Measurements from ENCODE around the gene HOXB1. TPM values are rescaled to one million over a fixed set of nuclear protein-coding genes. Genes with fewer than 3 reads are reported as not detected.

HOXB1 gene
- polyA plus RNA-seq, 1 donor (not counting 4 experiments of a cell fraction or from before 2014, with no cell fraction given), result not detected

DNA sequence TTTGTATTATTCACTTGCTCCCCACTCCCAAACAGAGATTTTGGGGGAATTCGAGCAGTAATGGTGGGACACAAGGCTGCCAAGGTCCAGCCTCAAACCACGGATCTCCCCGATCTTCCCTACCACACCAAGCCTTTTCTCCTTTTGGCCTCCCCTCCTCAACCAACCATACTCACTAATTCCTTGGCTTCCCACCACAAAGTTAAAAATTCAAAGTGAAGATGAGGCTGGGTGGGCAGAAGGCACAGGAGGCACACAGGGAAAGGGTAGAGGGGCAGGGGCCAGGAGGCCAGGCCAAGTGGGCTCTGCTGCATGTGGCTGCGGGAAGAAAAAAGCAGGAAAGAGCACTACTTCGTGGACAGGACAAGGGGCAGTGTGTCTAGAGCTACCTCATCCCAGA, 32.1 kb upstream of the HOXB1 start:
- Histone ChIP-seq H3K27ac (ENCODE audit: control insufficient read depth, insufficient read depth, low read length) (no peak overlapping the region), H3K9me1 (ENCODE audit: control insufficient read depth, extremely low read depth, insufficient read depth, low read length) (no peaks in the 10 kb centered on the region)
- dilution Hi-C loops (cut with MboI; ENCODE audit: extremely low pct_ligation_motif_present, low sequenced_read_pairs), result no loop called here

DNA sequence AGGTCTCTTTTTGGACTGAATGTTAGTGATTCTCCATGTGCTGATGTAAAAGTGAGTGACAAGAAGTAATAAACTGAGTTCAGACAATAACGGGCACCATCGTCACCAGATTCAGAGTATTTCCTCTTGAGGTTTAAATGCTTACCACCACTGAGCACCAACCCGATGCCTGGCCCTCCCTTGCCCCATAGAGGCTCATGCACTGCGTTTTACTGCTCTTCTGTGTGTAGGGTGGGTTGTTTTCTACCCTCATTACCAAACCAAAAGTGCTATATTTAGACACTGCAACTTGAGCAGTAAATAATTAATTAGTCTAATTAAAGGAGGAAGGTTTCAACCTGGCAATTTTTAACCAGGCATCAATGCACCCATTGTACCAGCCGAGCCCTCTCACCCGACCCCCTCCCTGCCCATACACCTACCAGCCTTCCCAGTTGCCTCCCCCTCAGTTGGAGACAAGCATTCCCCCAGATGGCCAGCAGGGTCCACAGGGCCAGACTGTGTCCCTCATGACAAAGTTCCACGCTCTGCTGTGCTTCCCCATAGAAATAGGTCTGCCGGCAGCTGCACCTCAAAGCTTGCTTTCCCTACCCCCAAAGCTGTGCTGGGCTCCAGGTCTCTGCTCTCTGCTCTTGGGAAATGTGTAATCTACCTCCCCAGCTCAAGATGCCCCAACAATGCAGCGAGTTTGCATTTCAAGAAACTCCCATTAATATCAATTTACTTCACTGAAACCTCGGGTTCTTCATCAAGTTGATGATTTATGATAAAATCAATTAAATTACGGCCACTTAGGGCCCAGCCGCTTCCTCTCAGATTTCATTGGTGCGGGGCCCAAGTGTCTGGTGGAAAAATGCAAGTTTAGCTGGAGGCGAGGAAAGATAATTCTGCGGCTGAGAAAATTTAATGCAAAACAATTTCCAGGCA, 31.3 kb upstream of the HOXB1 start:
- Histone ChIP-seq H2AFZ (ENCODE audit: control insufficient read depth, low read length) (no peak overlapping the region), H3K27me3 (ENCODE audit: control insufficient read depth, extremely low read depth, insufficient read depth, low read length) (peaks cover 50% of the 10 kb centered on the region), H3K9ac (ENCODE audit: control insufficient read depth, extremely low read depth, insufficient read depth, low read length) (no peak overlapping the region), H4K20me1 (ENCODE audit: control insufficient read depth, extremely low read depth, insufficient read depth, low read length) (no peaks in the 10 kb centered on the region), H3K4me1 (ENCODE audit: control insufficient read depth, extremely low read depth, insufficient read depth, low read length) (peaks cover 1% of the 10 kb centered on the region), H3K36me3 (ENCODE audit: control insufficient read depth in 2 of 2, extremely low read depth in 1 of 2, insufficient read depth in 2 of 2, low read length in 2 of 2) (peaks cover 0 to 3% of the 10 kb centered on the region in 2 experiments), H3K9me3 (ENCODE audit: control insufficient read depth, low read depth, low read length) (no peaks in the 10 kb centered on the region), H3K27ac (ENCODE audit: control insufficient read depth, insufficient read depth, low read length) (no peak overlapping the region), H3K4me3 (ENCODE audit: control insufficient read depth in 2 of 3, extremely low read depth in 1 of 3, insufficient read depth in 2 of 3, low read depth in 1 of 3, low read length in 3 of 3) (no peak overlapping the region), H3K4me2 (ENCODE audit: control insufficient read depth, extremely low read depth, insufficient read depth, low read depth, low read length) (no peak overlapping the region), H3K79me2 (ENCODE audit: control insufficient read depth, insufficient read depth, low read length) (no peaks in the 10 kb centered on the region), H3K9me1 (ENCODE audit: control insufficient read depth, extremely low read depth, insufficient read depth, low read length) (no peaks in the 10 kb centered on the region)
- dilution Hi-C loops (cut with MboI; ENCODE audit: extremely low pct_ligation_motif_present, low sequenced_read_pairs), result no loop called here
- no peak for FAIRE-seq
- TF ChIP-seq, protein P1, sequence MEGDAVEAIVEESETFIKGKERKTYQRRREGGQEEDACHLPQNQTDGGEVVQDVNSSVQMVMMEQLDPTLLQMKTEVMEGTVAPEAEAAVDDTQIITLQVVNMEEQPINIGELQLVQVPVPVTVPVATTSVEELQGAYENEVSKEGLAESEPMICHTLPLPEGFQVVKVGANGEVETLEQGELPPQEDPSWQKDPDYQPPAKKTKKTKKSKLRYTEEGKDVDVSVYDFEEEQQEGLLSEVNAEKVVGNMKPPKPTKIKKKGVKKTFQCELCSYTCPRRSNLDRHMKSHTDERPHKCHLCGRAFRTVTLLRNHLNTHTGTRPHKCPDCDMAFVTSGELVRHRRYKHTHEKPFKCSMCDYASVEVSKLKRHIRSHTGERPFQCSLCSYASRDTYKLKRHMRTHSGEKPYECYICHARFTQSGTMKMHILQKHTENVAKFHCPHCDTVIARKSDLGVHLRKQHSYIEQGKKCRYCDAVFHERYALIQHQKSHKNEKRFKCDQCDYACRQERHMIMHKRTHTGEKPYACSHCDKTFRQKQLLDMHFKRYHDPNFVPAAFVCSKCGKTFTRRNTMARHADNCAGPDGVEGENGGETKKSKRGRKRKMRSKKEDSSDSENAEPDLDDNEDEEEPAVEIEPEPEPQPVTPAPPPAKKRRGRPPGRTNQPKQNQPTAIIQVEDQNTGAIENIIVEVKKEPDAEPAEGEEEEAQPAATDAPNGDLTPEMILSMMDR (optimal IDR thresholded peaks at IDR 0.05 in 1 of 3, IDR thresholded peaks at IDR 0.05 in 1 of 3, conservative IDR thresholded peaks at IDR 0.05 in 1 of 3; ENCODE audit: extremely low read depth in 1 of 3, insufficient read depth in 2 of 3, low read length in 3 of 3), result peak in 1 of 3 experiments; percentile 16
- TF ChIP-seq EZH2 (IDR thresholded peaks at IDR 0.05; ENCODE audit: low read length), result no peak
- DNase-seq (ENCODE audit: low read depth, low spot score), result no peak

More for the DNA sequence above, 32.1 kb upstream of the HOXB1 start:
- Histone ChIP-seq H3K36me3 (ENCODE audit: control insufficient read depth in 2 of 2, extremely low read depth in 1 of 2, insufficient read depth in 2 of 2, low read length in 2 of 2) (peaks cover 0 to 3% of the 10 kb centered on the region in 2 experiments), H3K4me1 (ENCODE audit: control insufficient read depth, extremely low read depth, insufficient read depth, low read length) (no peaks in the 10 kb centered on the region), H4K20me1 (ENCODE audit: control insufficient read depth, extremely low read depth, insufficient read depth, low read length) (no peaks in the 10 kb centered on the region), H3K4me3 (ENCODE audit: control insufficient read depth in 2 of 3, extremely low read depth in 1 of 3, insufficient read depth in 2 of 3, low read depth in 1 of 3, low read length in 3 of 3) (no peak overlapping the region), H2AFZ (ENCODE audit: control insufficient read depth, low read length) (no peak overlapping the region), H3K9ac (ENCODE audit: control insufficient read depth, extremely low read depth, insufficient read depth, low read length) (no peak overlapping the region), H3K79me2 (ENCODE audit: control insufficient read depth, insufficient read depth, low read length) (no peaks in the 10 kb centered on the region), H3K4me2 (ENCODE audit: control insufficient read depth, extremely low read depth, insufficient read depth, low read depth, low read length) (no peak overlapping the region), H3K9me3 (ENCODE audit: control insufficient read depth, low read depth, low read length) (no peaks in the 10 kb centered on the region), H3K27me3 (ENCODE audit: control insufficient read depth, extremely low read depth, insufficient read depth, low read length) (peaks cover 50% of the 10 kb centered on the region)
- DNase-seq (ENCODE audit: low read depth, low spot score) (no peak), FAIRE-seq (no peak)
- no peak for TF ChIP-seq EZH2 (IDR thresholded peaks at IDR 0.05; ENCODE audit: low read length)
- TF ChIP-seq, protein P1 (optimal IDR thresholded peaks at IDR 0.05 in 1 of 3, IDR thresholded peaks at IDR 0.05 in 1 of 3, conservative IDR thresholded peaks at IDR 0.05 in 1 of 3; ENCODE audit: extremely low read depth in 1 of 3, insufficient read depth in 2 of 3, low read length in 3 of 3), result no peak

Data from keratinocyte (primary cell).